Esophagus squamous epithelium (tissue), 5 donors: ENCODE measurements around the gene ADD1. TPM values are rescaled to one million over a fixed set of nuclear protein-coding genes. Genes with fewer than 3 reads are reported as not detected.

Source experiments
- DNase-seq: peaks from one replicate; lab custom pipeline; 2025; lab: John Stamatoyannopoulos, UW
- H3K27ac ChIP-seq, 4 donors: fragments of 200-600 bp; sonication (generic); one replicate each; pipeline ENCODE4 v1.5.1; 2016 to 2019; ENCODE audit warnings: mild to moderate bottlenecking in 1 of 4
- H3K27me3 ChIP-seq, 4 donors: fragments of 200-600 bp; sonication (generic); 1 replicate in 3 of 4; 2 replicates in 1 of 4; pipeline versions ENCODE4 v1.5.1 to v1.6.0; 2017 to 2021; ENCODE audit warnings: antibody characterized with exemption in 1 of 4
- H3K36me3 ChIP-seq, 3 donors: fragments of 200-600 bp; sonication (generic); one replicate each; pipeline ENCODE4 v1.5.1; 2016 to 2019
- H3K4me1 ChIP-seq, 3 donors: fragments of 200-600 bp; sonication (generic); one replicate each; pipeline ENCODE4 v1.5.1; 2017 to 2019
- H3K4me3 ChIP-seq, 4 donors: fragments of 200-600 bp; sonication (generic); 1 replicate in 3 of 4; 2 replicates in 1 of 4; pipeline ENCODE4 v1.5.1; 2016 to 2019; ENCODE audit warnings: mild to moderate bottlenecking in 2 of 4, moderate library complexity in 1 of 4
- H3K9me3 ChIP-seq, 3 donors: fragments of 200-600 bp; sonication (generic); one replicate each; pipeline ENCODE4 v1.5.1; 2016 to 2019
- CTCF ChIP-seq, 6 experiments: fragments of 450-650 bp in 4 of 6; fragments of 200-600 bp in 2 of 6; sonication (generic) in 2 of 6; IDR thresholded peaks; one replicate each; pipeline ENCODE4 v1.5.1; 2016 to 2019; ENCODE audit warnings: antibody characterized with exemption in 6 of 6, mild to moderate bottlenecking in 4 of 6, moderate library complexity in 4 of 6
- POLR2A ChIP-seq, 4 donors: fragments of 450-650 bp; IDR thresholded peaks; one replicate each; pipeline ENCODE4 v1.6.1; 2017; ENCODE audit warnings: antibody characterized with exemption in 4 of 4, mild to moderate bottlenecking in 4 of 4, moderate library complexity in 3 of 4
- WGBS, 2 donors: methylation state at CpG; one replicate each; pipeline ENCODE4 v1.1.5; 2018; 5-methylcytosine and 5-hydroxymethylcytosine counted together
- intact Hi-C: fragments of 100-400 bp; cut with DNase I; formaldehyde crosslinking; loops from one replicate; pipeline ENCODE4 v1.15.0; 2022
- total RNA-seq, 4 donors: library from RNA; depleted of rRNA; stranded (reverse); fragments of >200 nt; gene quantifications; one replicate each; pipeline ENCODE4 v1.1.0, GENCODE V29; 2016
- donor health status: DM: yes; HTN: yes; CAD: no.

Gene ADD1
- total RNA-seq, 4 donors from 2014 or later: 81.7 to 144 (median 103) TPM

- H3K27ac ChIP-seq: no peak overlapping the region
- 93 to 94% methylated on average over 3 to 10 of the region's 13 CpGs for WGBS, 2 donors
- TF ChIP-seq POLR2A (IDR thresholded peaks at IDR 0.05) (no peak), CTCF (IDR thresholded peaks at IDR 0.05) (no peak)
Observed at GRCh38 chr4:2820216-2820982, 23.2 kb upstream of the ADD1 start.

GRCh38 chr4:2822461-2823300, 21.0 kb upstream of the ADD1 start:
- DNase-seq: no peak
- H3K4me1 ChIP-seq: peaks cover 8 to 23% (median 15%) of the 10 kb centered on the region in 3 donors
- intact Hi-C loops: no loop called here
- H3K27me3 ChIP-seq: no peaks in the 10 kb centered on the region
- TF ChIP-seq CTCF (IDR thresholded peaks at IDR 0.05): no peak
- TF ChIP-seq POLR2A (IDR thresholded peaks at IDR 0.05): no peak
- H3K27ac ChIP-seq: no peak overlapping the region
- H3K36me3 ChIP-seq: peaks cover 24 to 70% (median 27%) of the 10 kb centered on the region in 3 donors
- H3K9me3 ChIP-seq: no peaks in the 10 kb centered on the region
- no peak overlapping the region for H3K4me3 ChIP-seq
- WGBS, 2 donors: 93 to 94% methylated on average over 21 to 23 of the region's 23 CpGs

More at GRCh38 chr4:2820216-2820982, 23.2 kb upstream of the ADD1 start:
- Histone ChIP-seq H3K4me1 (peaks cover 14 to 39% (median 19%) of the 10 kb centered on the region in 3 donors), H3K27me3 (no peaks in the 10 kb centered on the region), H3K9me3 (no peaks in the 10 kb centered on the region), H3K4me3 (no peak overlapping the region), H3K36me3 (peaks cover 24 to 58% (median 27%) of the 10 kb centered on the region in 3 donors)
- intact Hi-C loops: no loop called here
- no peak for DNase-seq

- no peaks in the 10 kb centered on the region for H3K9me3 ChIP-seq
- H3K4me1 ChIP-seq: peaks cover 6 to 18% (median 12%) of the 10 kb centered on the region in 3 donors
- H3K4me3 ChIP-seq: no peak overlapping the region
- intact Hi-C loops: no loop called here
- DNase-seq: no peak
- TF ChIP-seq CTCF (IDR thresholded peaks at IDR 0.05) (no peak), POLR2A (IDR thresholded peaks at IDR 0.05) (no peak)
- peaks cover 24 to 76% (median 28%) of the 10 kb centered on the region in 3 donors for H3K36me3 ChIP-seq
- no peak overlapping the region for H3K27ac ChIP-seq
- H3K27me3 ChIP-seq: no peaks in the 10 kb centered on the region
- 85 to 93% methylated on average over 3 to 4 of the region's 4 CpGs for WGBS, 2 donors
Observed at GRCh38 chr4:2823301-2823670, 20.4 kb upstream of the ADD1 start.

- intact Hi-C loops: no loop called here
- Histone ChIP-seq H3K27me3 (no peaks in the 10 kb centered on the region), H3K4me3 (no peak overlapping the region), H3K27ac (no peak overlapping the region), H3K9me3 (no peaks in the 10 kb centered on the region), H3K36me3 (peaks cover 24 to 81% (median 33%) of the 10 kb centered on the region in 3 donors), H3K4me1 (peaks cover 2 to 13% (median 6%) of the 10 kb centered on the region in 3 donors)
- DNase-seq: no peak
- 20 to 72% methylated on average over 1 to 5 of the region's 14 CpGs for WGBS, 2 donors
- TF ChIP-seq POLR2A (IDR thresholded peaks at IDR 0.05) (no peak), CTCF (IDR thresholded peaks at IDR 0.05) (no peak)
Observed at GRCh38 chr4:2823671-2824328, 19.8 kb upstream of the ADD1 start.
